CD1c-positive myeloid dendritic cell (primary cell): ENCODE data around the gene CPT1C.

Experiments used
- DNase-seq: peaks from one replicate; pipeline ENCODE4 v3.0.0-alpha.2; 2016; ENCODE audit errors: extremely low spot score

The CPT1C gene

GRCh38 chr19:49660338-49660961, 30.5 kb upstream of the CPT1C start:
- DNase-seq: no peak

DNA sequence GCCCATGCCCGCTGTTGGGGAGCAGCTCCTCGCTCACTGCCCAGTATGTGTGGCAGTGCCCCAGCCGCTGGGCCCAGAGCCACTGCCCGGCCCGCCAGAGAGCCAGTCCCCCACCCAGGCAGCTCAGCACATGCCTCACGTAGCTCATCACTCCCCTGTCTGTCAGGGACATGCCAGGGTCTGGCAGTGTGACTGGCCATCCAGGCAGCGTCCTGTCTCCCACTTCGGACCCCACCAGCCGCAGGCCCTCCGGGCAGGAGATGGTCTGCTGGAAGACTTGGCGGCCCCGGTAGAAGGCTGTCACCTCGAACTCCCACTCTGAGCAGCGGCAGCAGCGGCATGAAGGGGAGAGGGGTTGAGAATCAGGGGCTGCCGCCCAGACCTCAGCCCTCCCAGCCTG, 28.9 kb upstream of the CPT1C start:
- DNase-seq: no peak

DNA sequence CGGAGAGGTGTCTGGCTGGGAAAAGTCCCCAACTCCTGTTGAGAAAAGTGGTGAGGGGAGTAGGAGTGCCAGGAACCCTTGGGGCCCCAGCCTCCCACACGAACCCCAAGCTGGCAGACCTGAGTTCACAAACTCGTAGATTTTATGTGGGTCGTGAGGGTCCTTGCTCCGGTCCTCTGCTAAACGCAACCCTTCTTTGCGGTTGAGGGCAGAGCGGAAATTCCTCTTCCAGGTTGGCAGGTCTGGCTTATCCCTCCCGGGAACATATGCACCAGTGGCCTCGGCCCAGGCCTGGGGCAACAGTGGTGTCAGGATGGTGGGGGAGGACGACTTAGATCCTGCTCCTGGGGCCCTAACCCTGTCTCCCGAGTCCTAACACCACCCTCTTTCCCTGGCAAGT, 27.7 kb upstream of the CPT1C start:
- DNase-seq: no peak

DNA sequence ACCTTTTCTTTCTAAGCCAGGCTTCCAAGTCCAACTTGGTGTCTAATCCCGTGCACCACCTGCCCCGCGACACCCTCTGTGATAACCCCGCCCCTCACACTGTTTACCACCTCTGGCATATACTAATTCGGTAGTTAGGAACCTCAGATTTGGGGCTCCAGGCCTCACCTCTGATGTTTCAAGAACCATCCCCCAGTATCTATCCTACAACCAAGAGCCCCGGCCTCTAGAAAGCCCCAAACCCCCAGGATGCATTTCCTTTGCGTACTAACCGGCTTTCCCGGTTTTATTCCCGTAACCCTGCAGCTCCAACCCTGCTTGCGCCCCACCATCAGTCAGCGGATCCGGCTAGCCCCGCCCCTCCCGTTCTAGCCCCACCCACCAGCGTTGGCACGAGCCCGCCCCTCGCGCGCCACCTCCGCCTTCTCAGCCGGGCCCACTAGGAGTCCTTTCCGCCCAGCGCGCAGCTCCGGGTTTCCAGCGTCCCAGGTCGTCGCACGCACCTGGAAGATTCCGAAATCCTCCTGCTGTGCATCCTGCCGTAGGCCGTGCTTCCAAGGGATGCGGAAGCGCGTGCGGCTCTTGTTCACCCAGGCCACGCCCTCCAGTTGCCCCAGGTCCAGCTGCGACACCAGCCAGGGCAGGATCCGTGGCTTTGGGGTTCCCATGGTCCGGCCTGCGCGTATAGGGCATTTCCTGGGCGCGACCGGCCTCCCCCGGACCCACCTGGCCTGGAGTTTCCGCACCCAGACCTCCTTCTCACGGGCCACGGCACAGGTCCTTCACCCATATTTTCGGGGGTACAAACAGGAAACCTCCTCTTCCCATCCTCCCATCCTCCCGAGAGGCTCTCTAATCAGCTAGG, 26.5 kb upstream of the CPT1C start:
- peak; percentile 90 for DNase-seq

GRCh38 chr19:49665036-49665350, 25.9 kb upstream of the CPT1C start:
- DNase-seq: no peak

DNA sequence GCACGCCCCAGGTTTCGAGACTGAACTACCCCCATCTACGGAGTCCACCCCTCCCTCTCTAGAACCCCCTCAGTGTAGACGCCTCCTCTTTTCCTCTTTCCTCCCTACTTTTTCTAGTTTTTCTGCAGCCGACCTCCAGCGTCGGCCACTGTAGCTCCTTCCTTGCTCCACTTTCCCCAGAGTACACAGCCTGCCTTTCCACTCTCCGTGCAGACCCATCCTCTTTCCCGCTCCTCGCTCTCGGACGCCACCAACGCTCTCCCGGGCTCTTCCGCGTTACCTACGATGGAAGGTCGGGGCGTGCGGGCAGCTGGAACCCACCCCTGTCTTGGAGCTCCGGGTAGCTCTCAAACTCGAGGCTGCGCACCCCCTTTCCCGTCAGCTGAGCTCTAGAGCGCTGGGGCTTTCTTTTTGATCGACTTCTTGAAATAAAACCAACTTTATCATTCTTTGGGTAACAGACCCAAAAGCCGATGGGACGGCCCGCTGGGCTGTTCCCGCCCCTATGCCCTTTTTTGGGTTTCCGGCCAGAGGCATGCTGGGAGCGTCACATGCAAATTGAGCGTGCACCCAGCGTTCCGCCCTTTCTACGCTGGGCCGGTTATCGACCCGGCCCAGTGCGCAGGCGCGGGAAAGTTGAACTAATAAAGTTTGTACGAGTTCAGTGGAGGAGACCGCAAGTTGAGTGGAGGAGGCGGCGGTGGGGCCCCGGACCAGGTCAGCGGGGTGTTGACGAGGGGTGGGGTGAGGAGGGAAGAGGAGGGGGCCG, 25.4 kb upstream of the CPT1C start, which contains the start of the genes BCL2L12 and IRF3:
Gene BCL2L12 (plus strand): TSS at position 583 of the 769 bp plus-strand sequence. CDS start 760 bp downstream, outside the sequence.
Gene IRF3 (minus strand): TSS at position 507 of the 769 bp plus-strand sequence. CDS start 1,019 bp downstream, outside the sequence.
- peak; percentile 99 for DNase-seq

- DNase-seq: no peak
Measured at GRCh38 chr19:49666120-49666444, 24.8 kb upstream of the CPT1C start.

DNA sequence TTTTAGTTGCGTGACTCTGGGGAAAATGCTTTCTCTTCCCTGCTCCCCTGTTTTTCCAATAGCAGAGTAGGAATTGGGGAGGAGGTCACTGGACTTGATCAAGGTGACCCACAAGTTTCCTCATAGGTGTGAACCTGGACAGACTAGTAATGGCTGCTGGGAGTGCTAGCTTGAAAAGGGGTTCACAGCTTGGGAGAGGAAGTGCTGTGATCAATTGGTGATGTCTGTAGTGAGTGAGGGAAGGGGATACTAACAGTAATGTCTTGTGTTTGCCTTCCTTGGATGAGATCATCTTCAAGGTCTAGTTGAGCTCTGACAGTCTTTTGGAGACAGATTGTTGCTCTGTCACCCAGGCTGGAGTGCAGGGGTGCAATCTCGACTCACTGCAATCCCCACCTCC, 23.4 kb upstream of the CPT1C start:
- no peak for DNase-seq

DNA sequence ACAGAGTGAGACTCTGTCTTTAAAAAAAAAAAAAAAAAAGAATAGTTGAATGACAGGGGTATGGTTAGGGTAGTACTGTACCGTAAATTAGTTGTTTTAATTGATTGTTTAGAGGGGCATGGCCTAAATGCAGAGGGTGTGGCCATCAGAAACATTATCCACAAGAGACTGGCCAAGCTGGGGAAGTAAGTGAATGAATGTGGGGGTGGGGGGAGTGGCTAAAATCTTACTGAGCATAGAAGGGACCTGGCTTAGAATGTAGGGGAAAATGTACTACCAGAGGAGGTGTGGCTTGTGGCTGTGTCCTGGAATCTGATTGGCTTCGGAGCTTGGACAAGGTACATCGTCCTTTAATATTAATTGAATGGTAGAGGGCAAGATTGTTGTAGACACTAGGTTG, 21.4 kb upstream of the CPT1C start:
- peak; percentile 60 for DNase-seq

DNA sequence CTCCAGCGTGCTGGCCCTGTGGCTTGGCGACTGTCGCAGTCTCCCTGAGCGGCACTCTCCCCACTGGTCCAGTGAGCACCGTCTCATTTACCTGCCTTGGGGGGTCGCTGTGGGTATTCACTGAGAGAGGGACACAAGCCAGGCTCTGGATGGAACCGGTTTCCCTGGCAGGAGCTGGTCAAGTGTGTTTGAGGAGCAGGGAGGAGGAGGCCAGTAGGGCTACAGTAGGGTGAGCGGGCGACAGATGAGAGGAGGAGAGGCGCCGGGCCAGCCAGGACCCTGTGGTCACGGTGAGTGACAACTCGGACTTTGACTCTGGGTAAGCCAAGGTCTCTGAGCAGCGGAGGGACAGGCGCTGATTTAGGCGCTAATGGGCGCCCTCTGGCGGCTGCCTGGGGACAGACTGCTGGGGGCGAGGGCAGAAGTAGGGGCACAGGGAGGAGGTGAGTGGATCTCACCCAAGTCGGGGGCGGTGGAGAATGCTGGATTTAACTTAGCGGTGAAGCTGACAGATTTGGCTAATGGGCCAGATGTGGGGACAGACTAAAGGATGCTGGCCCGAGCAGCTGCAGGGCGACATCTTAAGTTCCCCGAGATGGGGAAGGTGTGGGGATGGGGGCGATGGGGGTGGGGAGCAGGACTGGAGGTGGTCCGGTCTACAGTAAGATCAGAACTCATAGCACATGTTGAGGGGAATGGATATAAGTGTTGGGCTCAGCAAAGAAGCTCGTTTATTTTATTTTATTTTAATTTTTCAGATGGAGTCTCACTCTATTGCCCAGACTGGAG, 18.6 kb upstream of the CPT1C start:
- peak; percentile 83 for DNase-seq

DNA sequence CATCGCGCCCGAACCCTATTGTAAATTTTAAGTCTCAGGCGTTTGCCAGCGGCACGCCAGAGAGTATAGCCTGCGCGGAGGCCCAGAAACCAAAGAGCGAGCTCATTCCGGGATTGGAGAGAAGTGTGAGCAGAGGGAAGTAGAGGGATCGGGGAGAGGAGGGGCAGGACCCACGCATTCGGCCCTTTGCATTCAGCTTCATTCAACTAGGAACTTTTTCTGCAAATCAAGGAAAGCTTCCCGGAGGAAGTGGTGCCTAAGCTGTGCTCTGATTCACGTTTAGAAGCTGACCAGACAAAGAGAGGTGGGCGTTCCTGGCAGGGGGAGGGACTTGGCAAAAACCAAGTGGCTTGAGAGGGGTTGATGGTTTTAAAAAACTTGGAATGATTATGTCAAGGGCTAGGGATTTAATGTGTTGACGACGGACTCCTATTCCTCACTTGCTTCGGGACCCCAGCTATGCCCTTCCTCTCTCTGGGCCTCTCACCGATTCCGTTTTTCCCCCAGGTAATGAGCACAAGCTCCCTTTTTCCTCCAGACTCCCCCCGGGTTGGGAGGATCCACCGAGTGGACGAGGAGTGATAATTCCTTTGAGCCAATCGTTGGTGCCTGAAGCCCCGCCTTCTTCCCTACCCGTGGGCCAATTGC, 14.7 kb upstream of the CPT1C start:
- peak; percentile 96 for DNase-seq

DNA sequence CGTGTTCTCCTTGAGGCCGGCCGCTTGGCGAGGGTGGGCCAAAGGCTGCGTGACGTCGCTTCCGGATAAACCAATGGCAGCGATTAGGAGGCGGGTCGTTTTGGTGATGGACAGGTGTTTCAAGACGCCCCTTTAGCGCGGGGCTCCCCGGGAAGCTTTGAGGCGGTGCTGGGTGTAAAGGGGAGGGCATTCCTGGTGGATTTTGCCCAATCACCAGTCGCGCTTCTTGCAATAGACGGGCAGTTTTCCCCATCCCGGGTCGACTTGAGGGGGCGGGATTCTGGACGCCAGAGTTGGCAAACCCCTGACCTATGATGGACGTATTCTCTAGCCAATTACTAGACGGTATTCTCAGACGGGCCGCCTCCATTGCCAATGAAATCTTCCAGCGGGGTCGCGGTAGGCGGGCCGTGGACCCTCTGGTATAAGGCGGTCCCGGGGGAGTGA, 14.1 kb upstream of the CPT1C start:
- DNase-seq: peak; percentile 100

DNA sequence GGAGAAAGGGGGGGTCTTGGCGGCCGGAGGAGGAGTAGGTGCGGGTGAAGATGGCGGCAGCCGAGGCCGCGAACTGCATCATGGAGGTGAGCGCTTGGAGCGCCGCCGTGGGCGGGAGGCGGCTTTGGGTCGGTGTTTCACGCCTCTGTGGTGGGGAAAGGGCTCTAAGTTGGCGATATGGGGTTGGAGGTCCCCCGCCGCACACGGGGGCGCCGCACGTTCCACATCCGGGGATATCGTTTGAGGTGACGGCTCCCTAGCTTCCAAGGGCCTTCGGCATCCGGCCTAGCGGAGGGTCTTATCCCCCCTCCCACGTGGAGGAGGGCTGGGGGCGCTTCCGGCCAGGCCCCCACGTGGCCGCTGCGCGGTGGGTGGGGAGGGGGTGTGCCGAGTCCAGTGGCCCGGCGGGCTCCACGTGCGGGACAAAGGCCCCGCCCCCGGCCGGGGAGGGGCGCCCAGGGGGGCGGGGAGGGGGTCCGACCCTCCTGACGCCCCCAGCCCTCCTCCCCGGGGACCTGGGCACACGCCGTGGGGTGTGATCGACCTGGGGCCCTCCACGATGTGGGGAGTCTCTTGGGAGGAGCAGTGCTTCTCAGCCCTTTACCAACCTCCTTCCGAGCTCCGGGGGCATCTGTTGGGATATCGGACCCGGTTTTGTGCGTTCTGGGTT, 13.6 kb upstream of the CPT1C start, which contains the start of gene PRMT1:
Gene PRMT1 (plus strand): TSS at position 41 of the 670 bp plus-strand sequence. CDS start 10 bp downstream, at position 51.
- DNase-seq: peak; percentile 39

DNA sequence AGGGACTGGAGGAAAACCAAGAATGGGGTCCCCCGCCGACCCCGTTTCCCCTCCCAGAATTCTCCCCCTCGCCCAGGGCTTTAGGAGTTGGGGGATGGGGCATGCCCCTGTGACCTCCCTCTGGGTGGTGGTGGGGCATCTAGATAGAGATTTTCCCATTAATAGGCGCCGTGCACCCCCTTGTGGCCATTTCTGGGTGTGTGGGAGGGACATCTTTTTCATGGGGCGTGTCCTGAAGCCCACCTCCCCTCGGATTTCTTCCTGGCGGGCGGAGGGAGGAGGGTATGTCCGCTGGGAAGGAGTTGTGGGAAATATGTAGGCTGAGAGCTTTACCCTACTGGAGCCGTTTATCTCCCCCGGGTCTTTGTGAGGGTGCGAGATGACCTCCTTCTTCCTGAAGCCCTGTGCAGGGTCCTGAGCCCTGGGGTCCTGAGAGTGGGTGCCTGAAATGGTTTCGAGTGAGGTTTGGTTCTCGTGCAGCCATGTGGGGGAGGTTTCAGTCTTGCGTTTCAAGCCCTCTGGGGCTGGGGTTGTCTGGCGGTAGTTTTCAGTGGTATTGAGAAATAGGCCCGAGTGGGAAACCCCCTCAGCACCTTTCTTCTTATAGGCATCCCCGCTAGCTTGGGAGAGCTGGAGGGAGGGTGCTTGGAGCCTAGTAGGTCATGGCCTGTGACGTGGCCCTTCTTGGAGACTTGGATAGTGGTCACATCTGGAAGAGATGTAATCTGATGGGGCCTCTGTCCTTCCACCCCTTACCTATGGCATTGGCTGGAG, 12.8 kb upstream of the CPT1C start:
- peak; percentile 82 for DNase-seq

DNA sequence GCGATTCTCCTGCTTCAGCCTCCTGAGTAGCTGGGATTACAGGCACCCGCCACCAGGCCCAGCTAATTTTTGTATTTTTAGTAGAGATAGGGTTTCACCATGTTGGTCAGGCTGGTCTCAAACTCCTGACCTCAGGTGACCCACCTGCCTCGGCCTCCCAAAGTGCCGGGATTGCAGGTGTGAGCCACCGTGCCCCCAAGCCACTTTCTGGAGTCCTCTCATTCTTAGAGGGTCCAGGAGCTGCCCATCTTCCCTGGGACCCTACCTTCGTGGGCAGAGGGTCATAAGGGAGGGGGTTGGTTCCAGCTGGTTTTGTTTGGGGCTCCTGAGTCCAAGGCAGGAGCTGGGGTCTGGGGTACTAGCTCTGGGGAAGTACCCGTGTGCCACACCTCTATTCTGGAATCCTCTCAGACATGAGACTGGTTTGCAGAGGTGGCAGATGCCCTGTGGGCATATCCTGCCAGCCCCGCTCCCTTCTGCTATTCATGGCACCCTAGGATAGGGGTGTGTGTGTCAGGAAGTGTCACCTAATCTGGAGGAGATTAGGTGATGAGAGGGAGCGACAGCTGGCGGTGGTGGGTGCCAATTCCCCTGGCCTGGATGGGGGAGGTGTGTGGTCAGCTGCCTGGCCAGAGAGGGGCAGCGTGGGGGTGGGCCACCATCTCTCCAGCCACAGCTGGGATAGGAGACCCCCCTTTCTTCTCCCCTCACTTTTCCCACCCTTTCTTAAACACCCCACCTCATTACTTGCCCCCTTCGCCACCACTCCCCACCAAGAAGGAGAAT, 11.7 kb upstream of the CPT1C start:
- no peak for DNase-seq

GRCh38 chr19:49679771-49680413, 11.0 kb upstream of the CPT1C start:
- no peak for DNase-seq

- DNase-seq: peak; percentile 95
Measured at GRCh38 chr19:49680421-49681351, 10.2 kb upstream of the CPT1C start.
